K562 (cell line): Measurements from ENCODE around the gene RIPPLY3. TPM values are rescaled to one million over a fixed set of nuclear protein-coding genes. Genes with fewer than 3 reads are reported as not detected.
A peak's percentile ranks its signal among the peaks of the same experiment; 100 is the strongest.

ENCODE experiments used
- CBFA2T2 ChIP-seq: fragments of 450-650 bp; conservative IDR thresholded peaks from 2 replicates; pipeline ENCODE4 v1.6.1; 2017; ENCODE audit warnings: mild to moderate bottlenecking
- CBFA2T3 ChIP-seq: fragments of 450-650 bp; IDR thresholded peaks from 2 replicates; pipeline ENCODE4 v1.6.1; 2017
- CTBP1 ChIP-seq: fragments of 450-650 bp; IDR thresholded peaks from 2 replicates; pipeline ENCODE4 v1.6.1; 2016; ENCODE audit warnings: borderline replicate concordance
- DACH1 ChIP-seq: fragments of 450-650 bp; IDR thresholded peaks from 2 replicates; pipeline ENCODE4 v1.6.1; 2018; ENCODE audit not compliant: partially characterized antibody
- E2F5 ChIP-seq: sonication (generic); formaldehyde crosslinking; IDR thresholded peaks from 2 replicates; pipeline ENCODE4 v1.8.0; 2022; ENCODE audit warnings: mild to moderate bottlenecking, missing genetic modification reagents
- ELF4 ChIP-seq: fragments of 450-650 bp; formaldehyde crosslinking; IDR thresholded peaks from 2 replicates; pipeline ENCODE4 v1.4.0; 2022; ENCODE audit warnings: missing genetic modification characterization
- GTF2E2 ChIP-seq: fragments of 200-800 bp; sonication (Bioruptor generic); IDR thresholded peaks from 2 replicates; pipeline ENCODE4 v1.6.1; 2016; ENCODE audit warnings: missing genetic modification characterization, missing compliant biosample characterization
- HNRNPLL ChIP-seq: fragments of 200-400 bp; formaldehyde crosslinking; IDR thresholded peaks from 2 replicates; pipeline ENCODE4 v1.6.1; 2017; ENCODE audit warnings: low read length, low read depth, mild to moderate bottlenecking; ENCODE audit not compliant: poor library complexity, severe bottlenecking
- MTA1 ChIP-seq: fragments of 450-650 bp; IDR thresholded peaks from 2 replicates; pipeline ENCODE4 v1.6.1; 2017; ENCODE audit warnings: borderline replicate concordance
- MTA3 ChIP-seq: fragments of 450-650 bp; formaldehyde crosslinking; IDR thresholded peaks from 2 replicates; pipeline ENCODE4 v1.6.1; 2017; ENCODE audit warnings: mild to moderate bottlenecking, borderline replicate concordance
- NCOA1 ChIP-seq: fragments of 450-650 bp; IDR thresholded peaks from 2 replicates; pipeline ENCODE4 v1.6.1; 2016; ENCODE audit warnings: low read depth
- RBM14 ChIP-seq: fragments of 200-400 bp; formaldehyde crosslinking; IDR thresholded peaks from 2 replicates; pipeline ENCODE4 v1.6.1; 2018; ENCODE audit warnings: low read depth, mild to moderate bottlenecking, low read length, moderate library complexity, borderline replicate concordance; ENCODE audit not compliant: insufficient read depth
- RBM25 ChIP-seq: fragments of 200-400 bp; formaldehyde crosslinking; IDR thresholded peaks from 2 replicates; pipeline ENCODE4 v1.6.1; 2018; ENCODE audit warnings: low read length, low read depth, moderate library complexity; ENCODE audit not compliant: severe bottlenecking
- SIN3B ChIP-seq: fragments of 450-650 bp; IDR thresholded peaks from 2 replicates; pipeline ENCODE4 v1.6.1; 2017; ENCODE audit warnings: low read depth, mild to moderate bottlenecking, moderate library complexity
- SMARCA4 ChIP-seq: fragments of 450-650 bp; IDR thresholded peaks from 2 replicates; pipeline ENCODE4 v1.6.1; 2016
- SMARCC2 ChIP-seq: fragments of 450-650 bp; IDR thresholded peaks from 2 replicates; pipeline ENCODE4 v1.6.1; 2017; ENCODE audit warnings: antibody characterized with exemption, moderate library complexity, mild to moderate bottlenecking, low read depth
- SNIP1 ChIP-seq: fragments of 450-650 bp; IDR thresholded peaks from 2 replicates; pipeline ENCODE4 v1.7.1; 2017; ENCODE audit warnings: low read depth, mild to moderate bottlenecking
- TBP ChIP-seq: optimal IDR thresholded peaks from 2 replicates; pipeline ENCODE3; 2011; ENCODE audit warnings: low read depth, low read length, improper control_type of control experiment
- XRCC4 ChIP-seq: IDR thresholded peaks from one replicate; pipeline ENCODE4 v1.6.1; 2011; ENCODE audit not compliant: insufficient read depth, insufficient read length; ENCODE audit errors: extremely low read depth
- ZNF197 ChIP-seq: fragments of 200-800 bp; sonication (Bioruptor generic); IDR thresholded peaks from 2 replicates; pipeline ENCODE4 v1.6.1; 2016; ENCODE audit warnings: low read depth, missing genetic modification characterization, missing compliant biosample characterization
- ZNF3 ChIP-seq: fragments of 250-450 bp; sonication (Bioruptor Pico); IDR thresholded peaks from 2 replicates; pipeline ENCODE4 v1.5.0; 2021; ENCODE audit warnings: mild to moderate bottlenecking, moderate library complexity
- ZNF41 ChIP-seq: fragments of 250-450 bp; sonication (Bioruptor Pico); conservative IDR thresholded peaks from 2 replicates; pipeline ENCODE4 v1.4.0; 2020; ENCODE audit warnings: mild to moderate bottlenecking
- ZNF551 ChIP-seq: fragments of 250-450 bp; sonication (Bioruptor Pico); IDR thresholded peaks from 2 replicates; pipeline ENCODE4 v1.5.0; 2021; ENCODE audit warnings: mild to moderate bottlenecking, moderate library complexity
- ZNF76 ChIP-seq: fragments of 250-450 bp; sonication (Bioruptor Pico); IDR thresholded peaks from 2 replicates; pipeline ENCODE4 v1.4.0; 2020; ENCODE audit warnings: mild to moderate bottlenecking, moderate library complexity, borderline replicate concordance
- polyA plus RNA-seq, 8 experiments: library from polyadenylated mRNA; depleted of rRNA in 4 of 8; stranded (reverse) in 5 of 8; unstranded in 3 of 8; fragments of >200 nt; fragmentation: Nextera tagmentation in 2 of 8; fragmentation: Illumina TruSeq in 1 of 8; extraction: Ambion mirVana in 2 of 8; extraction: Trizol in 1 of 8; gene quantifications; 2 replicates each; pipeline versions ENCODE4 v1.2.1 to v1.2.3, GENCODE V29; 2011 to 2014; ENCODE audit warnings: inconsistent platforms in 1 of 8, missing spikeins in 1 of 8
- total RNA-seq, 7 experiments: library from RNA; depleted of rRNA in 6 of 7; stranded (reverse); fragments of >200 nt in 6 of 7; fragmentation: Illumina TruSeq in 2 of 7; extraction: Trizol in 2 of 7; gene quantifications; 2 replicates each; pipeline versions ENCODE4 v1.2.1 to v1.2.3, GENCODE V29; 2011 to 2021; ENCODE audit warnings: low replicate concordance in 1 of 7
- TF ChIP-seq, protein P1 (sequence below): fragments of 250-450 bp; sonication (Bioruptor Pico); IDR thresholded peaks from 2 replicates; pipeline ENCODE4 v1.5.0; 2021
- TF ChIP-seq, protein P2 (sequence below), 3 experiments: fragments of 200-800 bp in 1 of 3; fragments of 250-450 bp in 1 of 3; fragments of 450-650 bp in 1 of 3; sonication (Bioruptor Pico) in 1 of 3; sonication (Bioruptor generic) in 1 of 3; formaldehyde crosslinking in 1 of 3; IDR thresholded peaks; 2 replicates each; pipeline versions ENCODE4 v1.6.1 to v1.8.0; 2016 to 2022; ENCODE audit warnings: mild to moderate bottlenecking in 2 of 3, missing genetic modification characterization in 2 of 3, missing compliant biosample characterization in 1 of 3, moderate library complexity in 1 of 3

RIPPLY3 gene
- total and polyA plus RNA-seq, 9 of the 15 experiments (the other 6 are each of a cell fraction or from before 2014, with no cell fraction given): not detected

- TF ChIP-seq, protein P1, sequence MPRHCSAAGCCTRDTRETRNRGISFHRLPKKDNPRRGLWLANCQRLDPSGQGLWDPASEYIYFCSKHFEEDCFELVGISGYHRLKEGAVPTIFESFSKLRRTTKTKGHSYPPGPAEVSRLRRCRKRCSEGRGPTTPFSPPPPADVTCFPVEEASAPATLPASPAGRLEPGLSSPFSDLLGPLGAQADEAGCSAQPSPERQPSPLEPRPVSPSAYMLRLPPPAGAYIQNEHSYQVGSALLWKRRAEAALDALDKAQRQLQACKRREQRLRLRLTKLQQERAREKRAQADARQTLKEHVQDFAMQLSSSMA (CRISPR knock-in tag): peak; percentile 27; the same call in 1 of the 2 replicates
- TF ChIP-seq TBP (peak; percentile 53), ZNF76 (CRISPR knock-in tag) (no peak), CTBP1 (peak; percentile 70), MTA3 (0 out of 2 replicates have a peak, but pooled peaks have one; percentile 49), MTA1 (no peak), RBM25 (peak; percentile 2), XRCC4 (no peak), CBFA2T3 (no peak), CBFA2T2 (no peak), ZNF197 (CRISPR knock-in tag) (no peak), RBM14 (0 out of 2 replicates have a peak, but pooled peaks have one; percentile 84), SMARCA4 (no peak), E2F5 (no peak), NCOA1 (no peak), GTF2E2 (tag) (no peak), SNIP1 (no peak), ZNF41 (CRISPR knock-in tag) (no peak), ZNF551 (CRISPR knock-in tag) (no peak), ELF4 (CRISPR knock-in tag) (no peak), ZNF3 (CRISPR knock-in tag) (no peak), HNRNPLL (peak; percentile 36), SIN3B (peak; percentile 53; the same call in 1 of the 2 replicates), DACH1 (no peak), SMARCC2 (no peak)
- TF ChIP-seq, protein P2, sequence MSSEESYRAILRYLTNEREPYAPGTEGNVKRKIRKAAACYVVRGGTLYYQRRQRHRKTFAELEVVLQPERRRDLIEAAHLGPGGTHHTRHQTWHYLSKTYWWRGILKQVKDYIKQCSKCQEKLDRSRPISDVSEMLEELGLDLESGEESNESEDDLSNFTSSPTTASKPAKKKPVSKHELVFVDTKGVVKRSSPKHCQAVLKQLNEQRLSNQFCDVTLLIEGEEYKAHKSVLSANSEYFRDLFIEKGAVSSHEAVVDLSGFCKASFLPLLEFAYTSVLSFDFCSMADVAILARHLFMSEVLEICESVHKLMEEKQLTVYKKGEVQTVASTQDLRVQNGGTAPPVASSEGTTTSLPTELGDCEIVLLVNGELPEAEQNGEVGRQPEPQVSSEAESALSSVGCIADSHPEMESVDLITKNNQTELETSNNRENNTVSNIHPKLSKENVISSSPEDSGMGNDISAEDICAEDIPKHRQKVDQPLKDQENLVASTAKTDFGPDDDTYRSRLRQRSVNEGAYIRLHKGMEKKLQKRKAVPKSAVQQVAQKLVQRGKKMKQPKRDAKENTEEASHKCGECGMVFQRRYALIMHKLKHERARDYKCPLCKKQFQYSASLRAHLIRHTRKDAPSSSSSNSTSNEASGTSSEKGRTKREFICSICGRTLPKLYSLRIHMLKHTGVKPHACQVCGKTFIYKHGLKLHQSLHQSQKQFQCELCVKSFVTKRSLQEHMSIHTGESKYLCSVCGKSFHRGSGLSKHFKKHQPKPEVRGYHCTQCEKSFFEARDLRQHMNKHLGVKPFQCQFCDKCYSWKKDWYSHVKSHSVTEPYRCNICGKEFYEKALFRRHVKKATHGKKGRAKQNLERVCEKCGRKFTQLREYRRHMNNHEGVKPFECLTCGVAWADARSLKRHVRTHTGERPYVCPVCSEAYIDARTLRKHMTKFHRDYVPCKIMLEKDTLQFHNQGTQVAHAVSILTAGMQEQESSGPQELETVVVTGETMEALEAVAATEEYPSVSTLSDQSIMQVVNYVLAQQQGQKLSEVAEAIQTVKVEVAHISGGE (CRISPR knock-in tag; IDR thresholded peaks at IDR 0.05): peak in 1 of 3 experiments; percentile 79; a peak in 2 of 6 replicates
These were observed 40.3 kb upstream of the RIPPLY3 start, which contains the start of gene HLCS (continued) for GRCh38 chr21:36966066-36966820.
